HEK293 (cell line): Measurements from ENCODE around the gene SLC4A11.

Source experiments
- BCL6B ChIP-seq: fragments of 450-650 bp; formaldehyde crosslinking; IDR thresholded peaks from 2 replicates; pipeline ENCODE4 v1.5.1; 2017; ENCODE audit warnings: missing biosample characterization, missing genetic modification characterization
- GFI1B ChIP-seq: fragments of 450-650 bp; formaldehyde crosslinking; IDR thresholded peaks from 2 replicates; pipeline ENCODE4 v1.5.1; 2016; ENCODE audit warnings: missing biosample characterization, missing genetic modification characterization
- INSM2 ChIP-seq: fragments of 450-650 bp; formaldehyde crosslinking; IDR thresholded peaks from 2 replicates; pipeline ENCODE4 v1.5.1; 2016; ENCODE audit warnings: missing biosample characterization, missing genetic modification characterization
- KLF1 ChIP-seq: fragments of 450-650 bp; formaldehyde crosslinking; IDR thresholded peaks from 2 replicates; pipeline ENCODE4 v1.5.1; 2016; ENCODE audit warnings: missing biosample characterization, missing genetic modification characterization
- KLF9 ChIP-seq: fragments of 450-650 bp; formaldehyde crosslinking; IDR thresholded peaks from 2 replicates; pipeline ENCODE4 v1.5.1; 2016; ENCODE audit warnings: missing biosample characterization, missing genetic modification characterization, low read depth
- OVOL3 ChIP-seq: fragments of 450-650 bp; formaldehyde crosslinking; IDR thresholded peaks from 2 replicates; pipeline ENCODE4 v1.5.1; 2016; ENCODE audit warnings: missing biosample characterization, missing genetic modification characterization
- RBAK ChIP-seq: fragments of 450-650 bp; formaldehyde crosslinking; IDR thresholded peaks from 2 replicates; pipeline ENCODE4 v1.5.1; 2016; ENCODE audit warnings: missing biosample characterization, missing genetic modification characterization
- SCRT2 ChIP-seq: fragments of 450-650 bp; formaldehyde crosslinking; IDR thresholded peaks from 2 replicates; pipeline ENCODE4 v1.5.1; 2016; ENCODE audit warnings: missing biosample characterization, missing genetic modification characterization
- TCF7L2 ChIP-seq: IDR thresholded peaks from 2 replicates; pipeline ENCODE4 v1.6.1; 2011; ENCODE audit warnings: low read depth, mild to moderate bottlenecking, inconsistent platforms, low read length, moderate library complexity, borderline replicate concordance
- YY1 ChIP-seq: fragments of 450-650 bp; formaldehyde crosslinking; IDR thresholded peaks from 2 replicates; pipeline ENCODE4 v1.5.1; 2018; ENCODE audit warnings: missing biosample characterization, missing genetic modification characterization
- ZBTB48 ChIP-seq: fragments of 450-650 bp; formaldehyde crosslinking; IDR thresholded peaks from 2 replicates; pipeline ENCODE4 v1.5.1; 2016; ENCODE audit warnings: missing biosample characterization, missing genetic modification characterization
- ZEB2 ChIP-seq: fragments of 450-650 bp; formaldehyde crosslinking; IDR thresholded peaks from 2 replicates; pipeline ENCODE4 v1.5.1; 2016; ENCODE audit warnings: missing biosample characterization, missing genetic modification characterization
- ZFP37 ChIP-seq: fragments of 450-650 bp; formaldehyde crosslinking; IDR thresholded peaks from 2 replicates; pipeline ENCODE4 v1.5.1; 2016; ENCODE audit warnings: missing biosample characterization, missing genetic modification characterization
- ZNF132 ChIP-seq: fragments of 450-650 bp; formaldehyde crosslinking; IDR thresholded peaks from 2 replicates; pipeline ENCODE4 v1.5.1; 2017; ENCODE audit warnings: missing biosample characterization, missing genetic modification characterization, borderline replicate concordance
- ZNF140 ChIP-seq: fragments of 450-650 bp; formaldehyde crosslinking; IDR thresholded peaks from 2 replicates; pipeline ENCODE4 v1.5.1; 2016; ENCODE audit warnings: missing biosample characterization, missing genetic modification characterization
- ZNF146 ChIP-seq: fragments of 450-650 bp; formaldehyde crosslinking; IDR thresholded peaks from 2 replicates; pipeline ENCODE4 v1.5.1; 2016; ENCODE audit warnings: missing biosample characterization, missing genetic modification characterization
- ZNF155 ChIP-seq: fragments of 450-650 bp; formaldehyde crosslinking; IDR thresholded peaks from 2 replicates; pipeline ENCODE4 v1.5.1; 2016; ENCODE audit warnings: missing biosample characterization, missing genetic modification characterization
- ZNF174 ChIP-seq: fragments of 450-650 bp; formaldehyde crosslinking; IDR thresholded peaks from 2 replicates; pipeline ENCODE4 v1.5.0; 2017; ENCODE audit warnings: missing biosample characterization, mild to moderate bottlenecking, missing genetic modification characterization
- ZNF2 ChIP-seq: fragments of 450-650 bp; formaldehyde crosslinking; IDR thresholded peaks from 2 replicates; pipeline ENCODE4 v1.5.1; 2016; ENCODE audit warnings: missing biosample characterization, missing genetic modification characterization
- ZNF202 ChIP-seq: fragments of 450-650 bp; formaldehyde crosslinking; IDR thresholded peaks from 2 replicates; pipeline ENCODE4 v1.5.1; 2016; ENCODE audit warnings: missing biosample characterization, missing genetic modification characterization, borderline replicate concordance
- ZNF292 ChIP-seq: fragments of 450-650 bp; formaldehyde crosslinking; IDR thresholded peaks from 2 replicates; pipeline ENCODE4 v1.5.1; 2016; ENCODE audit warnings: low read depth, missing biosample characterization, missing genetic modification characterization, borderline replicate concordance
- ZNF324 ChIP-seq: fragments of 450-650 bp; formaldehyde crosslinking; IDR thresholded peaks from 2 replicates; pipeline ENCODE4 v1.5.1; 2016; ENCODE audit warnings: missing biosample characterization, missing genetic modification characterization
- ZNF366 ChIP-seq: fragments of 450-650 bp; formaldehyde crosslinking; conservative IDR thresholded peaks from 2 replicates; pipeline ENCODE4 v1.5.1; 2016; ENCODE audit warnings: missing biosample characterization, missing genetic modification characterization
- ZNF37A ChIP-seq: fragments of 450-650 bp; IDR thresholded peaks from 2 replicates; pipeline ENCODE4 v1.5.1; 2018; ENCODE audit warnings: missing biosample characterization, missing genetic modification characterization
- ZNF501 ChIP-seq: fragments of 450-650 bp; formaldehyde crosslinking; IDR thresholded peaks from 2 replicates; pipeline ENCODE4 v1.5.1; 2016; ENCODE audit warnings: missing biosample characterization, missing genetic modification characterization
- ZNF544 ChIP-seq: fragments of 450-650 bp; formaldehyde crosslinking; IDR thresholded peaks from 2 replicates; pipeline ENCODE4 v1.5.0; 2017; ENCODE audit warnings: missing biosample characterization, missing genetic modification characterization
- ZNF571 ChIP-seq: fragments of 450-650 bp; formaldehyde crosslinking; IDR thresholded peaks from 2 replicates; pipeline ENCODE4 v1.5.0; 2017; ENCODE audit warnings: missing biosample characterization, missing genetic modification characterization
- ZNF624 ChIP-seq: fragments of 450-650 bp; formaldehyde crosslinking; IDR thresholded peaks from 2 replicates; pipeline ENCODE4 v1.5.1; 2017; ENCODE audit warnings: missing biosample characterization, missing genetic modification characterization
- ZNF626 ChIP-seq: fragments of 450-650 bp; sonication (Bioruptor Pico); formaldehyde crosslinking; IDR thresholded peaks from 2 replicates; pipeline ENCODE4 v1.5.1; 2018; ENCODE audit warnings: missing biosample characterization, missing genetic modification characterization, inconsistent platforms
- ZNF658 ChIP-seq: fragments of 450-650 bp; formaldehyde crosslinking; IDR thresholded peaks from 2 replicates; pipeline ENCODE4; 2016; ENCODE audit warnings: missing biosample characterization, missing genetic modification characterization
- ZNF677 ChIP-seq: fragments of 450-650 bp; IDR thresholded peaks from 2 replicates; pipeline ENCODE4 v1.5.0; 2018; ENCODE audit warnings: missing biosample characterization, mild to moderate bottlenecking, missing genetic modification characterization, moderate library complexity
- ZNF777 ChIP-seq: fragments of 450-650 bp; formaldehyde crosslinking; IDR thresholded peaks from 2 replicates; pipeline ENCODE4 v1.5.1; 2017; ENCODE audit warnings: missing biosample characterization, missing genetic modification characterization, borderline replicate concordance
- TF ChIP-seq, protein P1 (sequence below): fragments of 450-650 bp; formaldehyde crosslinking; IDR thresholded peaks from 2 replicates; pipeline ENCODE4 v1.5.1; 2016; ENCODE audit warnings: missing biosample characterization, missing genetic modification characterization, low read depth
- TF ChIP-seq, protein P2 (sequence below): fragments of 450-650 bp; formaldehyde crosslinking; IDR thresholded peaks from 2 replicates; pipeline ENCODE4 v1.5.1; 2016; ENCODE audit warnings: missing biosample characterization, missing genetic modification characterization

Gene SLC4A11

DNA sequence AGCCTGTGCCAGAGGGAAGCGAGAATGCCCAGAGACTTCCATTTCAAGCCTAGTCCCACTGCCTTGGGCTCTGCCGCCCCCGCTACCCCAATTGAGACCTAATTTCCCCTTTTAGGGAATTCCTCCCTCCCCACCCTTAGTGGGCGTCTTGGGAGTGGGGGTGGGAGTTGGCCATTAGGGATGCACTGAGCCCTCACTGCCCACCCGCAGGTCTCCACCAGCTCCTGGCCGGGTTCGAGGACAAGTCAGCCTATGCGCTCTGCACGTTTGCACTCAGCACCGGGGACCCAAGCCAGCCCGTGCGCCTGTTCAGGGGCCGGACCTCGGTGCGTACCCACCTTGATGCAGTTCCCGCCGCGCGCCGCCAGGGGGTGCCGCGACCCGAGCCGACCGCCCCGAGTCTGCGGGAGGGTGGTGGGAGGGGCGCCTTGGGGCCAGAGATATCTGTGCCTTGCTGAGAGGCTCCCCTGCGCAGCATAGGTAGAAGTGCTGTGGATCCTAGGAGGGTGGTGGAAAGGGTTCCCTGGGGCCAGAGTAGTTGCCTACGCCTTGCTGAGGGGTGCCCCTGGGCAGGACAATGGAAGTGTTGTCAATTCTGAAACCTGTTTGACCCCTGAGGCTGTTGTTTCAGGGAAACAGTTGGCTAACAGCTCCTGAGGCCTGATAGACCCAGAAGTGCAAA, 20.5 kb downstream of the SLC4A11 start (continued):
- TF ChIP-seq, protein P1, sequence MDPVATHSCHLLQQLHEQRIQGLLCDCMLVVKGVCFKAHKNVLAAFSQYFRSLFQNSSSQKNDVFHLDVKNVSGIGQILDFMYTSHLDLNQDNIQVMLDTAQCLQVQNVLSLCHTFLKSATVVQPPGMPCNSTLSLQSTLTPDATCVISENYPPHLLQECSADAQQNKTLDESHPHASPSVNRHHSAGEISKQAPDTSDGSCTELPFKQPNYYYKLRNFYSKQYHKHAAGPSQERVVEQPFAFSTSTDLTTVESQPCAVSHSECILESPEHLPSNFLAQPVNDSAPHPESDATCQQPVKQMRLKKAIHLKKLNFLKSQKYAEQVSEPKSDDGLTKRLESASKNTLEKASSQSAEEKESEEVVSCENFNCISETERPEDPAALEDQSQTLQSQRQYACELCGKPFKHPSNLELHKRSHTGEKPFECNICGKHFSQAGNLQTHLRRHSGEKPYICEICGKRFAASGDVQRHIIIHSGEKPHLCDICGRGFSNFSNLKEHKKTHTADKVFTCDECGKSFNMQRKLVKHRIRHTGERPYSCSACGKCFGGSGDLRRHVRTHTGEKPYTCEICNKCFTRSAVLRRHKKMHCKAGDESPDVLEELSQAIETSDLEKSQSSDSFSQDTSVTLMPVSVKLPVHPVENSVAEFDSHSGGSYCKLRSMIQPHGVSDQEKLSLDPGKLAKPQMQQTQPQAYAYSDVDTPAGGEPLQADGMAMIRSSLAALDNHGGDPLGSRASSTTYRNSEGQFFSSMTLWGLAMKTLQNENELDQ (tag by site-specific recombination): no peak
- TF ChIP-seq KLF1 (tag by site-specific recombination) (peak; percentile 8; the same call in 1 of the 2 replicates), SCRT2 (tag by site-specific recombination) (0 out of 2 replicates have a peak, but pooled peaks have one; percentile 45), ZNF777 (tag by site-specific recombination) (no peak), ZNF324 (tag by site-specific recombination) (no peak), ZNF37A (tag by site-specific recombination) (no peak), ZNF174 (tag by site-specific recombination) (no peak), KLF9 (tag by site-specific recombination) (peak; percentile 55; the same call in 1 of the 2 replicates), YY1 (tag by site-specific recombination) (no peak), BCL6B (tag by site-specific recombination) (no peak), ZNF2 (tag by site-specific recombination) (peak; percentile 82; the same call in 1 of the 2 replicates), ZNF132 (tag by site-specific recombination) (no peak), ZFP37 (no peak), OVOL3 (tag by site-specific recombination) (no peak), ZNF366 (tag by site-specific recombination) (no peak), ZEB2 (tag by site-specific recombination) (0 out of 2 replicates have a peak, but pooled peaks have one; percentile 35), ZNF292 (tag by site-specific recombination) (no peak), ZNF140 (tag by site-specific recombination) (no peak), TCF7L2 (no peak), ZNF624 (tag by site-specific recombination) (no peak), ZNF501 (tag by site-specific recombination) (no peak), ZNF626 (no peak), ZNF146 (tag by site-specific recombination) (no peak), ZNF155 (tag by site-specific recombination) (no peak), ZNF677 (tag by site-specific recombination) (no peak), ZNF571 (no peak), RBAK (tag by site-specific recombination) (no peak), ZBTB48 (tag by site-specific recombination) (no peak), ZNF658 (tag by site-specific recombination) (no peak), ZNF202 (tag by site-specific recombination) (no peak), ZNF544 (tag by site-specific recombination) (no peak), INSM2 (tag by site-specific recombination) (no peak), GFI1B (tag by site-specific recombination) (no peak)
- TF ChIP-seq, protein P2, sequence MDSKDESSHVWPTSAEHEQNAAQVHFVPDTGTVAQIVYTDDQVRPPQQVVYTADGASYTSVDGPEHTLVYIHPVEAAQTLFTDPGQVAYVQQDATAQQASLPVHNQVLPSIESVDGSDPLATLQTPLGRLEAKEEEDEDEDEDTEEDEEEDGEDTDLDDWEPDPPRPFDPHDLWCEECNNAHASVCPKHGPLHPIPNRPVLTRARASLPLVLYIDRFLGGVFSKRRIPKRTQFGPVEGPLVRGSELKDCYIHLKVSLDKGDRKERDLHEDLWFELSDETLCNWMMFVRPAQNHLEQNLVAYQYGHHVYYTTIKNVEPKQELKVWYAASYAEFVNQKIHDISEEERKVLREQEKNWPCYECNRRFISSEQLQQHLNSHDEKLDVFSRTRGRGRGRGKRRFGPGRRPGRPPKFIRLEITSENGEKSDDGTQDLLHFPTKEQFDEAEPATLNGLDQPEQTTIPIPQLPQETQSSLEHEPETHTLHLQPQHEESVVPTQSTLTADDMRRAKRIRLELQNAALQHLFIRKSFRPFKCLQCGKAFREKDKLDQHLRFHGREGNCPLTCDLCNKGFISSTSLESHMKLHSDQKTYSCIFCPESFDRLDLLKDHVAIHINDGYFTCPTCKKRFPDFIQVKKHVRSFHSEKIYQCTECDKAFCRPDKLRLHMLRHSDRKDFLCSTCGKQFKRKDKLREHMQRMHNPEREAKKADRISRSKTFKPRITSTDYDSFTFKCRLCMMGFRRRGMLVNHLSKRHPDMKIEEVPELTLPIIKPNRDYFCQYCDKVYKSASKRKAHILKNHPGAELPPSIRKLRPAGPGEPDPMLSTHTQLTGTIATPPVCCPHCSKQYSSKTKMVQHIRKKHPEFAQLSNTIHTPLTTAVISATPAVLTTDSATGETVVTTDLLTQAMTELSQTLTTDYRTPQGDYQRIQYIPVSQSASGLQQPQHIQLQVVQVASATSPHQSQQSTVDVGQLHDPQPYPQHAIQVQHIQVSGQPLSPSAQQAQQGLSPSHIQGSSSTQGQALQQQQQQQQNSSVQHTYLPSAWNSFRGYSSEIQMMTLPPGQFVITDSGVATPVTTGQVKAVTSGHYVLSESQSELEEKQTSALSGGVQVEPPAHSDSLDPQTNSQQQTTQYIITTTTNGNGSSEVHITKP (tag by site-specific recombination): no peak
